GM23338 (cell line): Measurements from ENCODE around the gene YPEL1. TPM values are rescaled to one million over a fixed set of nuclear protein-coding genes. Genes with fewer than 3 reads are reported as not detected.

Experiments used
- ATAC-seq: fragments of 200-7000 bp; cut with Tn5 transposase; 3 replicates; pipeline ENCODE4 v1.9.1; 2020
- DNase-seq: peaks from one replicate; pipeline ENCODE4 v3.0.0-alpha.2; 2015; ENCODE audit warnings: low spot score
- H2AFZ ChIP-seq: fragments of 200-600 bp; sonication (generic); 2 replicates; pipeline ENCODE4 v1.8.0; 2016; ENCODE audit warnings: antibody characterized with exemption, mild to moderate bottlenecking, moderate library complexity
- H3F3A ChIP-seq: fragments of 200-600 bp; sonication (generic); replicated peaks from 2 replicates; pipeline ENCODE4 v1.8.0; 2017; ENCODE audit warnings: antibody characterized with exemption, mixed run types, low read depth
- H3K27ac ChIP-seq: fragments of 200-600 bp; sonication (generic); 2 replicates; pipeline ENCODE4 v1.6.1; 2016; ENCODE audit warnings: low read depth
- H3K27me3 ChIP-seq: fragments of 200-600 bp; sonication (generic); 2 replicates; pipeline ENCODE4 v1.8.0; 2016; ENCODE audit warnings: mild to moderate bottlenecking, mixed run types, moderate library complexity; ENCODE audit not compliant: insufficient read depth
- H3K36me3 ChIP-seq: fragments of 200-600 bp; sonication (generic); 2 replicates; pipeline ENCODE4 v1.8.0; 2016; ENCODE audit warnings: mild to moderate bottlenecking; ENCODE audit not compliant: insufficient read depth
- H3K4me1 ChIP-seq: fragments of 200-600 bp; sonication (generic); 2 replicates; pipeline ENCODE4 v1.8.0; 2016; ENCODE audit warnings: mild to moderate bottlenecking, moderate library complexity; ENCODE audit not compliant: insufficient read depth
- H3K4me2 ChIP-seq: fragments of 200-600 bp; sonication (generic); 2 replicates; pipeline ENCODE4 v1.7.1; 2017; ENCODE audit warnings: mixed run types
- H3K4me3 ChIP-seq: fragments of 200-600 bp; sonication (generic); 2 replicates; pipeline ENCODE4 v1.6.1; 2016; ENCODE audit warnings: mixed run types
- H3K79me2 ChIP-seq: fragments of 200-600 bp; sonication (generic); replicated peaks from 2 replicates; pipeline ENCODE4 v1.8.0; 2017; ENCODE audit warnings: mild to moderate bottlenecking; ENCODE audit not compliant: insufficient read depth
- H3K9me2 ChIP-seq: fragments of 200-600 bp; sonication (generic); 2 replicates; pipeline ENCODE4 v1.8.0; 2017; ENCODE audit not compliant: insufficient read depth
- H4K20me1 ChIP-seq: fragments of 200-600 bp; sonication (generic); replicated peaks from 2 replicates; pipeline ENCODE4 v1.8.0; 2017; ENCODE audit warnings: mild to moderate bottlenecking; ENCODE audit not compliant: insufficient read depth
- H3K27ac Mint-ChIP-seq: 2 replicates; pipeline ENCODE4 v1.8.0; 2020; ENCODE audit warnings: inconsistent platforms, mild to moderate bottlenecking, moderate library complexity, mixed read lengths
- H3K27me3 Mint-ChIP-seq: 3 replicates; pipeline ENCODE4 v1.8.0; 2022; ENCODE audit warnings: low read depth, mild to moderate bottlenecking, moderate library complexity, mixed read lengths, inconsistent platforms; ENCODE audit not compliant: insufficient read depth, poor library complexity
- H3K36me3 Mint-ChIP-seq: 3 replicates; pipeline ENCODE4 v1.8.0; 2021; ENCODE audit warnings: low read depth, mild to moderate bottlenecking, inconsistent platforms, moderate library complexity, mixed read lengths
- H3K4me1 Mint-ChIP-seq: 3 replicates; pipeline ENCODE4 v1.8.0; 2020; ENCODE audit warnings: mild to moderate bottlenecking, inconsistent platforms, mixed read lengths
- H3K4me3 Mint-ChIP-seq: 3 replicates; pipeline ENCODE4 v1.8.0; 2021; ENCODE audit warnings: moderate library complexity, mild to moderate bottlenecking, inconsistent platforms, mixed read lengths
- H3K9me3 Mint-ChIP-seq: 3 replicates; pipeline ENCODE4 v1.8.0; 2020; ENCODE audit warnings: moderate library complexity, mild to moderate bottlenecking, inconsistent platforms, mixed read lengths
- CREB1 ChIP-seq: fragments of 250-450 bp; sonication (Bioruptor Pico); IDR thresholded peaks from 2 replicates; pipeline ENCODE4 v1.5.0; 2020; ENCODE audit warnings: low read depth, mild to moderate bottlenecking, moderate library complexity
- EZH2 ChIP-seq: fragments of 200-600 bp; sonication (generic); IDR thresholded peaks from one replicate; pipeline ENCODE4 v1.8.0; 2017; ENCODE audit warnings: antibody characterized with exemption, mild to moderate bottlenecking, low read depth; ENCODE audit not compliant: unreplicated experiment
- EZH2phosphoT487 ChIP-seq: fragments of 200-600 bp; sonication (generic); IDR thresholded peaks from one replicate; pipeline ENCODE4 v1.8.1; 2018; ENCODE audit warnings: antibody characterized with exemption; ENCODE audit not compliant: unreplicated experiment
- NANOG ChIP-seq: IDR thresholded peaks from 2 replicates; pipeline ENCODE4 v1.6.1; 2016; ENCODE audit warnings: antibody characterized with exemption, borderline replicate concordance
- STAT1 ChIP-seq: IDR thresholded peaks from one replicate; pipeline ENCODE4 v1.6.1; 2016; ENCODE audit warnings: antibody characterized with exemption; ENCODE audit not compliant: unreplicated experiment
- ZNF331 ChIP-seq: fragments of 250-450 bp; sonication (Bioruptor Pico); IDR thresholded peaks from 2 replicates; pipeline ENCODE4 v1.5.0; 2020; ENCODE audit warnings: low read depth, mild to moderate bottlenecking, moderate library complexity
- polyA plus RNA-seq: library from polyadenylated mRNA; unstranded; fragments of >200 nt; fragmentation: Nextera tagmentation; extraction: Ambion mirVana; gene quantifications from 2 replicates; pipeline ENCODE4 v1.2.1, GENCODE V29; 2016
- total RNA-seq: library from RNA; depleted of rRNA; stranded (reverse); fragments of >200 nt; shearing (Covaris generic); gene quantifications from 2 replicates; pipeline ENCODE4 v1.2.3, GENCODE V29; 2014
- TF ChIP-seq, protein P1 (sequence below): fragments of 250-450 bp; sonication (Bioruptor Pico); IDR thresholded peaks from 2 replicates; pipeline ENCODE4 v1.5.0; 2020; ENCODE audit warnings: mild to moderate bottlenecking, moderate library complexity
- TF ChIP-seq, protein P2 (sequence below): IDR thresholded peaks from 2 replicates; pipeline ENCODE4 v1.6.1; 2016; ENCODE audit warnings: antibody characterized with exemption

Gene YPEL1
- total and polyA plus RNA-seq, 2 experiments from 2014 or later: 4.4 to 6.0 TPM

DNA sequence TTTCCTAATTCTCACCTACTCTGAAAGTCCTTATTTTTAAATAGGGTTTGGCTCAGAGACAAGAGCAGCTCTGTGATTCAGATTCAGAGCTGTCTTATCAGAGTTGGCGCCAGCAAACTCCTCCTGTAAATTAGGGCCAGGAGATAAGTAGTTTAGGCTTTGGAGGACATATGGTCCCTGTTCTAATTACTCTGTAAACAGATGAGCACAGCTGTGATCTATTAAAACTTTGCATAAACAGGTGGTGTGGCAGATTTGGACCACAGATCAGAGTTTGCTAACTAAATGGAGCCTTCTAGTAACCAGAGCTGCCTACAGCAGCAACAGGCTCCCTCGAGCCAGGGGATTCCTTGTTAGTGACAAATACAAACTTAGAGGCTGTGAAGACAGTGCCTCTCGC is 27.9 kb downstream of the YPEL1 start (continued):
- TF ChIP-seq, protein P1, sequence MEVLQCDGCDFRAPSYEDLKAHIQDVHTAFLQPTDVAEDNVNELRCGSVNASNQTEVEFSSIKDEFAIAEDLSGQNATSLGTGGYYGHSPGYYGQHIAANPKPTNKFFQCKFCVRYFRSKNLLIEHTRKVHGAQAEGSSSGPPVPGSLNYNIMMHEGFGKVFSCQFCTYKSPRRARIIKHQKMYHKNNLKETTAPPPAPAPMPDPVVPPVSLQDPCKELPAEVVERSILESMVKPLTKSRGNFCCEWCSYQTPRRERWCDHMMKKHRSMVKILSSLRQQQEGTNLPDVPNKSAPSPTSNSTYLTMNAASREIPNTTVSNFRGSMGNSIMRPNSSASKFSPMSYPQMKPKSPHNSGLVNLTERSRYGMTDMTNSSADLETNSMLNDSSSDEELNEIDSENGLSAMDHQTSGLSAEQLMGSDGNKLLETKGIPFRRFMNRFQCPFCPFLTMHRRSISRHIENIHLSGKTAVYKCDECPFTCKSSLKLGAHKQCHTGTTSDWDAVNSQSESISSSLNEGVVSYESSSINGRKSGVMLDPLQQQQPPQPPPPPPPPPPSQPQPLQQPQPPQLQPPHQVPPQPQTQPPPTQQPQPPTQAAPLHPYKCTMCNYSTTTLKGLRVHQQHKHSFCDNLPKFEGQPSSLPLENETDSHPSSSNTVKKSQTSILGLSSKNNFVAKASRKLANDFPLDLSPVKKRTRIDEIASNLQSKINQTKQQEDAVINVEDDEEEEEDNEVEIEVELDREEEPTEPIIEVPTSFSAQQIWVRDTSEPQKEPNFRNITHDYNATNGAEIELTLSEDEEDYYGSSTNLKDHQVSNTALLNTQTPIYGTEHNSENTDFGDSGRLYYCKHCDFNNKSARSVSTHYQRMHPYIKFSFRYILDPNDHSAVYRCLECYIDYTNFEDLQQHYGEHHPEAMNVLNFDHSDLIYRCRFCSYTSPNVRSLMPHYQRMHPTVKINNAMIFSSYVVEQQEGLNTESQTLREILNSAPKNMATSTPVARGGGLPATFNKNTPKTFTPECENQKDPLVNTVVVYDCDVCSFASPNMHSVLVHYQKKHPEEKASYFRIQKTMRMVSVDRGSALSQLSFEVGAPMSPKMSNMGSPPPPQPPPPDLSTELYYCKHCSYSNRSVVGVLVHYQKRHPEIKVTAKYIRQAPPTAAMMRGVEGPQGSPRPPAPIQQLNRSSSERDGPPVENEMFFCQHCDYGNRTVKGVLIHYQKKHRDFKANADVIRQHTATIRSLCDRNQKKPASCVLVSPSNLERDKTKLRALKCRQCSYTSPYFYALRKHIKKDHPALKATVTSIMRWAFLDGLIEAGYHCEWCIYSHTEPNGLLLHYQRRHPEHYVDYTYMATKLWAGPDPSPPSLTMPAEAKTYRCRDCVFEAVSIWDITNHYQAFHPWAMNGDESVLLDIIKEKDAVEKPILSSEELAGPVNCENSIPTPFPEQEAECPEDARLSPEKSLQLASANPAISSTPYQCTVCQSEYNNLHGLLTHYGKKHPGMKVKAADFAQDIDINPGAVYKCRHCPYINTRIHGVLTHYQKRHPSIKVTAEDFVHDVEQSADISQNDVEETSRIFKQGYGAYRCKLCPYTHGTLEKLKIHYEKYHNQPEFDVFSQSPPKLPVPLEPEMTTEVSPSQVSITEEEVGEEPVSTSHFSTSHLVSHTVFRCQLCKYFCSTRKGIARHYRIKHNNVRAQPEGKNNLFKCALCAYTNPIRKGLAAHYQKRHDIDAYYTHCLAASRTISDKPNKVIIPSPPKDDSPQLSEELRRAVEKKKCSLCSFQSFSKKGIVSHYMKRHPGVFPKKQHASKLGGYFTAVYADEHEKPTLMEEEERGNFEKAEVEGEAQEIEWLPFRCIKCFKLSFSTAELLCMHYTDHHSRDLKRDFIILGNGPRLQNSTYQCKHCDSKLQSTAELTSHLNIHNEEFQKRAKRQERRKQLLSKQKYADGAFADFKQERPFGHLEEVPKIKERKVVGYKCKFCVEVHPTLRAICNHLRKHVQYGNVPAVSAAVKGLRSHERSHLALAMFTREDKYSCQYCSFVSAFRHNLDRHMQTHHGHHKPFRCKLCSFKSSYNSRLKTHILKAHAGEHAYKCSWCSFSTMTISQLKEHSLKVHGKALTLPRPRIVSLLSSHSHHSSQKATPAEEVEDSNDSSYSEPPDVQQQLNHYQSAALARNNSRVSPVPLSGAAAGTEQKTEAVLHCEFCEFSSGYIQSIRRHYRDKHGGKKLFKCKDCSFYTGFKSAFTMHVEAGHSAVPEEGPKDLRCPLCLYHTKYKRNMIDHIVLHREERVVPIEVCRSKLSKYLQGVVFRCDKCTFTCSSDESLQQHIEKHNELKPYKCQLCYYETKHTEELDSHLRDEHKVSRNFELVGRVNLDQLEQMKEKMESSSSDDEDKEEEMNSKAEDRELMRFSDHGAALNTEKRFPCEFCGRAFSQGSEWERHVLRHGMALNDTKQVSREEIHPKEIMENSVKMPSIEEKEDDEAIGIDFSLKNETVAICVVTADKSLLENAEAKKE (CRISPR knock-in tag): no peak

DNA sequence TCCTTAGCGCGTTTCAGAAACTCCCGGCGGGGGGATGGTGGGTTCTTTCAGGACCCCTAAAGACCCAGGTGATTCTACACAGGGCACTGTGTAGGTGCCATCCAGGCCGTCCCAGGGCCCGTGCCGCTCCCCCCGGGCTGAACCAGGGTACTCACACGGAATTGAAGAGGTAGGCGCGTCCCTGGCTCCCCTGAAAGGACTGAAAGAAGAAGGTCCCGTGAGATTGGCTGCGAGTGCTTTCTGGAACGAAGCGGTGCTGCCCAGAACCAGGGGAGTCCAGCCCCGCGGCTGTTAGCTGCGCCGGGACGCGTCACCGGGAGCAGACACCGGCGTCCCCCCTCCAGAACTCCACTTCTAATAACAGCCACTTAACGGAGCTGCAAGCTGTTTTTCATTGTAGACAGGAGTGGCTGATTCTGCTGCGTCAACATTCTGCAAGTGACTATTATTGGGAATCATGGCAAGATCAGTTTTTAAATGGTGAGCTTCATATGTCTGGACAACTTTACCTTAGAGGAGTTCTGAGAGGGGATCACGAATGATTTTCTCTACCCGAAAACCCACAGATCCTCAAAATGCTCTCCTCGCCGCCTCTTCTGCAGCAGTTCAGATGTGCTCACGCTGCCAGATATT is 31.8 kb downstream of the YPEL1 start:
- no peak for ATAC-seq
- no peak overlapping the region for H3K4me3 Mint-ChIP-seq
- TF ChIP-seq STAT1 (no peak), EZH2 (no peak), EZH2phosphoT487 (no peak), NANOG (no peak), CREB1 (CRISPR knock-in tag) (no peak), ZNF331 (CRISPR knock-in tag) (no peak)
- TF ChIP-seq, protein P1 (CRISPR knock-in tag): no peak
- TF ChIP-seq, protein P2, sequence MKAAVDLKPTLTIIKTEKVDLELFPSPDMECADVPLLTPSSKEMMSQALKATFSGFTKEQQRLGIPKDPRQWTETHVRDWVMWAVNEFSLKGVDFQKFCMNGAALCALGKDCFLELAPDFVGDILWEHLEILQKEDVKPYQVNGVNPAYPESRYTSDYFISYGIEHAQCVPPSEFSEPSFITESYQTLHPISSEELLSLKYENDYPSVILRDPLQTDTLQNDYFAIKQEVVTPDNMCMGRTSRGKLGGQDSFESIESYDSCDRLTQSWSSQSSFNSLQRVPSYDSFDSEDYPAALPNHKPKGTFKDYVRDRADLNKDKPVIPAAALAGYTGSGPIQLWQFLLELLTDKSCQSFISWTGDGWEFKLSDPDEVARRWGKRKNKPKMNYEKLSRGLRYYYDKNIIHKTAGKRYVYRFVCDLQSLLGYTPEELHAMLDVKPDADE: no peak

More for the DNA sequence above, 31.8 kb downstream of the YPEL1 start:
- Histone ChIP-seq H3K27ac (no peak overlapping the region), H3K4me1 (no peaks in the 10 kb centered on the region), H3K4me3 (no peak overlapping the region), H3F3A (no peaks in the 10 kb centered on the region), H2AFZ (no peak overlapping the region), H4K20me1 (0 out of 2 replicates have a peak, but pooled peaks cover 4% of the 10 kb centered on the region), H3K9me2 (no peaks in the 10 kb centered on the region), H3K4me2 (no peak overlapping the region), H3K27me3 (no peaks in the 10 kb centered on the region), H3K36me3 (0 out of 2 replicates have a peak, but pooled peaks cover 6% of the 10 kb centered on the region), H3K79me2 (no peaks in the 10 kb centered on the region)
- H3K27me3 Mint-ChIP-seq: peaks cover 7% of the 10 kb centered on the region
- no peak overlapping the region for H3K27ac Mint-ChIP-seq
- no peaks in the 10 kb centered on the region for H3K9me3 Mint-ChIP-seq
- peaks cover 6% of the 10 kb centered on the region for H3K36me3 Mint-ChIP-seq
- DNase-seq: no peak
- no peaks in the 10 kb centered on the region; the same call in 2 of the 3 replicates for H3K4me1 Mint-ChIP-seq
